ENCODE measurements around the gene SLC7A1.

GRCh38 chr13:29500386-29500785 lies 95.1 kb downstream of the SLC7A1 start:
- TF ChIP-seq, protein P1, sequence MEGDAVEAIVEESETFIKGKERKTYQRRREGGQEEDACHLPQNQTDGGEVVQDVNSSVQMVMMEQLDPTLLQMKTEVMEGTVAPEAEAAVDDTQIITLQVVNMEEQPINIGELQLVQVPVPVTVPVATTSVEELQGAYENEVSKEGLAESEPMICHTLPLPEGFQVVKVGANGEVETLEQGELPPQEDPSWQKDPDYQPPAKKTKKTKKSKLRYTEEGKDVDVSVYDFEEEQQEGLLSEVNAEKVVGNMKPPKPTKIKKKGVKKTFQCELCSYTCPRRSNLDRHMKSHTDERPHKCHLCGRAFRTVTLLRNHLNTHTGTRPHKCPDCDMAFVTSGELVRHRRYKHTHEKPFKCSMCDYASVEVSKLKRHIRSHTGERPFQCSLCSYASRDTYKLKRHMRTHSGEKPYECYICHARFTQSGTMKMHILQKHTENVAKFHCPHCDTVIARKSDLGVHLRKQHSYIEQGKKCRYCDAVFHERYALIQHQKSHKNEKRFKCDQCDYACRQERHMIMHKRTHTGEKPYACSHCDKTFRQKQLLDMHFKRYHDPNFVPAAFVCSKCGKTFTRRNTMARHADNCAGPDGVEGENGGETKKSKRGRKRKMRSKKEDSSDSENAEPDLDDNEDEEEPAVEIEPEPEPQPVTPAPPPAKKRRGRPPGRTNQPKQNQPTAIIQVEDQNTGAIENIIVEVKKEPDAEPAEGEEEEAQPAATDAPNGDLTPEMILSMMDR (IDR thresholded peaks at IDR 0.05) = no peak
- no peak for TF ChIP-seq POLR2A (IDR thresholded peaks at IDR 0.05)
